ENCODE results near the gene NAA80. TPM values are rescaled to one million over a fixed set of nuclear protein-coding genes. Genes with fewer than 3 reads are reported as not detected.

Gene NAA80
- total RNA-seq, 1 experiment from 2014 or later: 6.0 TPM

DNA sequence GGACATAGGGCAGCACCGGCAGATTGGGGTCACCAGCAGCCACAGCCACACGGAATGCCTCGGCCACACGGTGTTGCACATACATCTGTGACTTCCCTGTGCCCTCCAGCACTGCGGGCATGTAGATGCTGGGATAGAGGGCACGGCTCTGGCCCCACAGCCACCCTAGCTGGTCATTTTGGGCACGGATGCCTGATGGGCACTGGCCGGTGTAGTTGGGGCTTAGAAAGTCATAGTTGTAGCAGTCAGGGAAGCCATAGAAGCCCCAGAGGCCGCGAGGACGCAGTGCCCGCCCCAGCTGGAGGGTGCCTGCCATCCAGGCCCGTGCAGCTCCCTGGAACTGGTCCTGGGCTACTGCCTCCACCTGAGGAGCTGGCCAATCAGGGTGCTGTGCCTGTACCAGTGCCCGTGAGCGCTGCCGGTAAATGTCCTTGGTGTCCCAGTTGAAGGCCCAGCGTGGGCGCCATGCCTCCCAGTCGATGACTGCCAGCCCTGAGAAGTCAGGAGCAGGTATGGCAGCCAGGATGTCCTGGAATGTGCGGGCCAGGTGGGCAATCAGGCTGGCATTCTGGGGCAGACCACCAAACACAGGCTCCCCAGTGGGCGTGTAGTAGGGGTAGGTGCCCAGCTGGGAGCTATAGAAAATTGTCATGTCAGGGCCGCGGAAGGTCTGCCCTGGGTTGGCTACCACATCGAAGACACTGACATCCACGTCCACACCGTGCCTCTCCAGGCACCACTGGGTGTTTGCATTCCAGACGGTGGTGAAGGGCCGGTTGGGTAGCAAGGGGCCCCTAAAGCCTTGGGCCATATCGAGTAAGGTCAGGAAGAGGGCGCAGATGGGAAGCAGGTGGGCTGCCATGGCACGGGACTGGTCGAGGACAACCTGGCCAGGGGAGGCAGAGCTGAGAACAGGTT lies 3.1 kb upstream of the NAA80 start:
- Histone ChIP-seq H3K23me2 (ENCODE audit: insufficient read length, low read depth, low read length, poor library complexity, severe bottlenecking) (peaks cover 6% of the 10 kb centered on the region), H3K4ac (ENCODE audit: low read depth, low read length) (no peak overlapping the region), H4K20me1 (ENCODE audit: control insufficient read depth, insufficient read depth, insufficient read length) (no peaks in the 10 kb centered on the region), H4K8ac (replicated peaks; ENCODE audit: insufficient read length, low read depth, low read length) (no peak overlapping the region), H3K27me3 (ENCODE audit: insufficient read depth, low read length) (no peaks in the 10 kb centered on the region), H3K4me1 (ENCODE audit: insufficient read depth, low read length) (no peaks in the 10 kb centered on the region), H4K5ac (ENCODE audit: insufficient read length, low read depth, low read length) (no peak overlapping the region), H3K23ac (ENCODE audit: insufficient read length, low read depth, low read length) (no peak overlapping the region), H2BK20ac (ENCODE audit: low read depth, low read length, poor library complexity, severe bottlenecking) (no peak overlapping the region), H3K4me2 (ENCODE audit: insufficient read depth, insufficient read length, low read length) (no peak overlapping the region), H2BK15ac (ENCODE audit: low read depth, low read length) (no peak overlapping the region), H3K56ac (ENCODE audit: insufficient read length, low read depth, low read length) (no peak overlapping the region), H2BK12ac (ENCODE audit: insufficient read length, low read depth, low read length) (no peak overlapping the region), H3T11ph (ENCODE audit: low read length) (no peak overlapping the region), H3K14ac (ENCODE audit: insufficient read depth, low read length) (no peak overlapping the region), H2AK5ac (ENCODE audit: insufficient read length, low read length) (no peak overlapping the region), H3K79me1 (ENCODE audit: insufficient read depth, low read depth, low read length, poor library complexity, severe bottlenecking) (no peaks in the 10 kb centered on the region), H3K18ac (ENCODE audit: insufficient read length, low read depth, low read length) (no peak overlapping the region), H2AFZ (ENCODE audit: low read length) (no peak overlapping the region), H3K27ac (ENCODE audit: insufficient read length, low read depth, low read length) (no peak overlapping the region), H3K79me2 (ENCODE audit: insufficient read depth, low read length) (no peaks in the 10 kb centered on the region), H2BK120ac (ENCODE audit: low read depth, low read length, poor library complexity, severe bottlenecking) (no peak overlapping the region), H3K9me3 (ENCODE audit: control insufficient read depth, low read depth, low read length) (no peaks in the 10 kb centered on the region), H2BK5ac (ENCODE audit: insufficient read length, low read length) (no peak overlapping the region), H4K91ac (ENCODE audit: insufficient read length, low read depth, low read length) (no peak overlapping the region), H3K9ac (ENCODE audit: extremely low read depth, insufficient read length, low read length) (no peak overlapping the region)
- no peak for TF ChIP-seq CTCF (conservative IDR thresholded peaks at IDR 0.05)
- H3K27ac Mint-ChIP-seq: peak overlapping the region in 2 of 3 experiments; percentile 82 to 86; a peak in 4 of 7 replicates
- no peak for DNase-seq
- H3K4me3 Mint-ChIP-seq: no peak overlapping the region
- no peaks in the 10 kb centered on the region for H3K27me3 Mint-ChIP-seq (ENCODE audit: low read depth)
- peaks cover 25 to 27% of the 10 kb centered on the region in 2 experiments for H3K4me1 Mint-ChIP-seq
- peaks cover 8 to 17% of the 10 kb centered on the region in 2 experiments for H3K9me3 Mint-ChIP-seq
- peaks cover 0 to 2% (median 2%) of the 10 kb centered on the region in 3 experiments; a peak in 1 of 7 replicates for H3K36me3 Mint-ChIP-seq (ENCODE audit: insufficient read depth in 1 of 3, low read depth in 3 of 3)
- WGBS (ENCODE audit: extremely low coverage, insufficient read length, low lambda C conversion rate): no CpG with 5 or more reads among the region's 32 CpGs

Data from H9 (cell line).